ENCODE results near the gene COL11A1. TPM values are rescaled to one million over a fixed set of nuclear protein-coding genes. Genes with fewer than 3 reads are reported as not detected.

COL11A1 gene
- total and polyA plus RNA-seq, 9 of the 15 experiments (the other 6 are each of a cell fraction or from before 2014, with no cell fraction given): 0.07 TPM; not detected in 8

DNA sequence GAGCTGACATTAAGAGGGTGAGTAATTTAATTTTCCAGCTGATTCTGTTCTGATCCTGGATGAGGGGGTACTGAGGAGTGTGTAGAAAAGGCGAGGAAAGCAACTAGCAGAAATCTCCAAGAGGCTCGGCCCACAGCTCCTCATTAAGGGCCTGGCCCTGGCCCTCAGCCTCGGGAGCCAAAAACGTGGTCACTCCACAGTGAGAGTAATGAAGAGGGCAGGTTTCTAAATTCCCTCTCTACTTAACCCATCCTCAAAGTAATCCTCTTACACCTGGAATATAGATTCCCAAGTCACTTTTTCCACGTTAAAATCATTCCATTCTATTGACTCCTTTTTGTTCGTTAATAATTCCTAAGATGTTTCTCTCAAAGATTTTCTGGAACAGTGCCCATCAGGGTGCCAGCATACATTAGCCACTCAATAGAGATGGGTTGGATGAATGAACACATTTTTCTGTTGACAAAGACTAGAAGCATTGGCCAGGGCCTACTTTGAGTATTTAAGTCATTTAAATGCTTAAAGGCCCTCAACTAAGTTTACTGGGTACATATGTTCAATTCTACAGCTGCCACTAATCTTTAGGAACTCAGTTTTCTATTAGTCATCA, 1.1 kb upstream of the COL11A1 start (continued):
- no peak for TF ChIP-seq ZNF121 (CRISPR knock-in tag; conservative IDR thresholded peaks at IDR 0.05)
- no peak for TF ChIP-seq JUN (IDR thresholded peaks at IDR 0.05; ENCODE audit: borderline replicate concordance, low read depth, low read length)
- no peak for TF ChIP-seq JUN (CRISPR knock-in tag; IDR thresholded peaks at IDR 0.05; ENCODE audit: borderline replicate concordance)
- TF ChIP-seq, protein P1, sequence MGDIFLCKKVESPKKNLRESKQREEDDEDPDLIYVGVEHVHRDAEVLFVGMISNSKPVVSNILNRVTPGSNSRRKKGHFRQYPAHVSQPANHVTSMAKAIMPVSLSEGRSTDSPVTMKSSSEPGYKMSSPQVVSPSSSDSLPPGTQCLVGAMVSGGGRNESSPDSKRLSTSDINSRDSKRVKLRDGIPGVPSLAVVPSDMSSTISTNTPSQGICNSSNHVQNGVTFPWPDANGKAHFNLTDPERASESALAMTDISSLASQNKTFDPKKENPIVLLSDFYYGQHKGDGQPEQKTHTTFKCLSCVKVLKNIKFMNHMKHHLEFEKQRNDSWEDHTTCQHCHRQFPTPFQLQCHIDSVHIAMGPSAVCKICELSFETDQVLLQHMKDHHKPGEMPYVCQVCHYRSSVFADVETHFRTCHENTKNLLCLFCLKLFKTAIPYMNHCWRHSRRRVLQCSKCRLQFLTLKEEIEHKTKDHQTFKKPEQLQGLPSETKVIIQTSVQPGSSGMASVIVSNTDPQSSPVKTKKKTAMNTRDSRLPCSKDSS (IDR thresholded peaks at IDR 0.05; ENCODE audit: low read depth, partially characterized antibody): no peak
- TF ChIP-seq NR2F6 (CRISPR knock-in tag; IDR thresholded peaks at IDR 0.05): no peak
- no peak for TF ChIP-seq GATA2 (CRISPR knock-in tag; IDR thresholded peaks at IDR 0.05)
- no peak for TF ChIP-seq MYNN (IDR thresholded peaks at IDR 0.05)
- TF ChIP-seq MYNN (CRISPR knock-in tag; IDR thresholded peaks at IDR 0.05): no peak

DNA sequence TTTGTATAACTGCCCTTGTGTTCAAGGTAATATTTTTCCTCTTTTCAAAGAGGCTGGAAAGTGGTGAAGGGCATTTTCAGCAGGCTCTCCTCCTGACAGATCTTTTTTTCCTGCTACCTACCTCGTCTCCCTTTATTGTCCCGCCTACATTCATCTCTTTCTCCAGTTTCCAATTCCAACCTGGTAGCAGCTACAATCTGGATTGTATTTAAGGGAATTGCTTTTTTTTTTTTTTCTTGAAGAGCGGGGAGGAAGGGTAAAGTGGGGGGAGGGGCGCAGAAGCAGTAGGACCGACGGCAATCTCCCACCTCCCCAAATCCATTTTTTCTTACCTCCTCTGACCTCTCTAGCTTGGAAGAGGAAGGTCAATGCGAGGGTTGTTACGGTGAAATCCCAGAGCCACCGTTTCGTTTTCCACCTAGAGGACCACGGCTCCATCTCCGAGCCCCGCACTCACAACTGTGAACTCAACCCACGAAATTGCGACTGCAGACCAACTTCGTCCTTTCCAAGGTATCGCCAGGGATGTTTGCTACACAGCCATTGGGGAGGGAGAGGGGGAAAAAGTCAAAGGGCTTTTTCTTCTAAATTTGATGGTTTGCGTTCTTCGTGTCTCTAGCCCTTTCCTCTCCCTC, 464 bp downstream of the COL11A1 start:
- WGBS (ENCODE audit: insufficient coverage, low coverage, missing lambda C conversion rate): 1% methylated on average over 18 of the region's 19 CpGs
- in situ Hi-C loops (cut with MboI) (no loop called here), intact Hi-C loops (cut with micrococcal nuclease) (loop anchor here (10.0 kb wide), 1 partner anchor 407 kb away; no protein-coding TSS in a partner anchor)
- DNase-seq (ENCODE audit: extremely low read depth in 1 of 4, low spot score in 3 of 4): no peak
- no peak for ATAC-seq
- Histone ChIP-seq H3K27me3 (ENCODE audit: control insufficient read depth in 2 of 2, insufficient read depth in 2 of 2, low read length in 2 of 2) (no peaks in the 10 kb centered on the region), H3K4me2 (ENCODE audit: insufficient read depth, low read length) (no peak overlapping the region), H2AFZ (ENCODE audit: low read depth, low read length) (no peak overlapping the region), H3K9me1 (ENCODE audit: control insufficient read depth, insufficient read depth, low read length) (no peaks in the 10 kb centered on the region), H3K4me3 (no peak overlapping the region), H3K4me1 (replicated peaks in 1 of 2; ENCODE audit: control insufficient read depth in 2 of 2, insufficient read depth in 2 of 2, low read length in 2 of 2) (no peaks in the 10 kb centered on the region), H4K20me1 (replicated peaks; ENCODE audit: control insufficient read depth, insufficient read depth, low read length) (no peaks in the 10 kb centered on the region), H3K79me2 (ENCODE audit: control insufficient read depth, insufficient read depth, low read length) (no peaks in the 10 kb centered on the region), H3K9me3 (replicated peaks; ENCODE audit: control insufficient read depth, insufficient read depth, low read depth, low read length) (no peaks in the 10 kb centered on the region), H3K36me3 (ENCODE audit: control insufficient read depth, insufficient read depth, low read length) (no peaks in the 10 kb centered on the region), H3K27ac (ENCODE audit: extremely low read depth, low read depth, low read length) (no peak overlapping the region), H3K9ac (ENCODE audit: insufficient read depth in 1 of 2, low read depth in 2 of 2, low read length in 2 of 2) (no peak overlapping the region)
- no peak for FAIRE-seq
- ChIA-PET CTCF (ENCODE audit: low intra/inter-chr PET ratio) (no interaction called here), POLR2A (no interaction called here)
- BruUV-seq (replicated peaks): no TSS peak
- TF ChIP-seq HNRNPLL (IDR thresholded peaks at IDR 0.05; ENCODE audit: low read depth, low read length, poor library complexity, severe bottlenecking) (no peak), ZNF263 (CRISPR knock-in tag; IDR thresholded peaks at IDR 0.05; ENCODE audit: borderline replicate concordance) (no peak), MED1 (CRISPR knock-in tag; IDR thresholded peaks at IDR 0.05; ENCODE audit: borderline replicate concordance) (no peak), ZNF143 (CRISPR knock-in tag; IDR thresholded peaks at IDR 0.05) (no peak), ILK (tag; IDR thresholded peaks at IDR 0.05; ENCODE audit: borderline replicate concordance, low read depth) (no peak), ZBTB7A (IDR thresholded peaks at IDR 0.05; ENCODE audit: borderline replicate concordance, control insufficient read depth, low read depth, low read length) (no peak), SOX6 (IDR thresholded peaks at IDR 0.05) (no peak)
- TF ChIP-seq, protein P2, sequence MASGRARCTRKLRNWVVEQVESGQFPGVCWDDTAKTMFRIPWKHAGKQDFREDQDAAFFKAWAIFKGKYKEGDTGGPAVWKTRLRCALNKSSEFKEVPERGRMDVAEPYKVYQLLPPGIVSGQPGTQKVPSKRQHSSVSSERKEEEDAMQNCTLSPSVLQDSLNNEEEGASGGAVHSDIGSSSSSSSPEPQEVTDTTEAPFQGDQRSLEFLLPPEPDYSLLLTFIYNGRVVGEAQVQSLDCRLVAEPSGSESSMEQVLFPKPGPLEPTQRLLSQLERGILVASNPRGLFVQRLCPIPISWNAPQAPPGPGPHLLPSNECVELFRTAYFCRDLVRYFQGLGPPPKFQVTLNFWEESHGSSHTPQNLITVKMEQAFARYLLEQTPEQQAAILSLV (tag; IDR thresholded peaks at IDR 0.05): no peak
- TF ChIP-seq, protein P3, sequence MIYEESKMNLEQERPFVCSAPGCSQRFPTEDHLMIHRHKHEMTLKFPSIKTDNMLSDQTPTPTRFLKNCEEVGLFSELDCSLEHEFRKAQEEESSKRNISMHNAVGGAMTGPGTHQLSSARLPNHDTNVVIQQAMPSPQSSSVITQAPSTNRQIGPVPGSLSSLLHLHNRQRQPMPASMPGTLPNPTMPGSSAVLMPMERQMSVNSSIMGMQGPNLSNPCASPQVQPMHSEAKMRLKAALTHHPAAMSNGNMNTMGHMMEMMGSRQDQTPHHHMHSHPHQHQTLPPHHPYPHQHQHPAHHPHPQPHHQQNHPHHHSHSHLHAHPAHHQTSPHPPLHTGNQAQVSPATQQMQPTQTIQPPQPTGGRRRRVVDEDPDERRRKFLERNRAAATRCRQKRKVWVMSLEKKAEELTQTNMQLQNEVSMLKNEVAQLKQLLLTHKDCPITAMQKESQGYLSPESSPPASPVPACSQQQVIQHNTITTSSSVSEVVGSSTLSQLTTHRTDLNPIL (CRISPR knock-in tag; IDR thresholded peaks at IDR 0.05): no peak
